ENCODE measurements around the gene TBCD. TPM values are rescaled to one million over a fixed set of nuclear protein-coding genes. Genes with fewer than 3 reads are reported as not detected.

TBCD gene
- polyA plus RNA-seq, 1 donor from 2014 or later = 67.2 TPM

DNA sequence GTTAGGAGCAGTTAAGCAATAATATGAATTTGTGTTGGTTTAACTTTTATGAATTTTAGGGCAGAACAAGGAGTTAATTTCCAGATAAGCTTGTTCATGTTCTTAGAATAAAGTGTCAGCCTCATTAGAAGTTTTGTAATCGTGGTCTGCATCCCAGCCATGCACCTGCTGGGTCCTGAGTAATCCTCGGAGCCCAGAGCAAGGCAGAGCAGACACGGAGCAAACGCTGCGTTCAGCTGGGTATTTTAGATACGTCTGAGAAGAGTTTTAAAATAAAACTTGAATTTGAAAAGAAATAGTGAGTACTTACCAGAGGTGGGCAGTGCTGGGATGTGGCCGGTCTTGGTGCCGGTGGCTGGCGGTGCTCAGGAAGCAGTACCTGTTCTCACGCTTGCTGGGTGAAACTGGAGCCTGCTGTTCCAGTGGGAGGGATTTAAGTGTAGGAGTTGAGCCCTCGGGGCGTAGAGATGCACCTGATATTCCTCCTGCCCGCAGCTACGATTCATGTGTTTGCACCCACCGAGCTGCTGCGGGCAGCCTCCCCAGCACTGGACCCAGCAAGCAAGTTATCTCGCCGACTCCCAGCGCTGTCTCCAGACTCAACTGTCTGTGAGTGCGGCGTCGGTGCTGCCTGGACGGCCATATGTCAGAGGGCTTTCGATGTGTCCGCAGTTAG, 87.9 kb downstream of the TBCD start, which contains the start of gene ZNF750:
Gene ZNF750, minus strand, starts transcription at position 406 of the 676 bp plus-strand sequence. CDS start 7,568 bp downstream, outside the sequence.
- Histone ChIP-seq H3K9me2 (ENCODE audit: insufficient read depth, low read length) (no peaks in the 10 kb centered on the region), H3K36me3 (ENCODE audit: insufficient read depth, low read length) (no peaks in the 10 kb centered on the region), H2AFZ (ENCODE audit: low read depth, low read length) (no peak within 1 kb of the TSS), H3K4me2 (ENCODE audit: low read length) (no peak within 1 kb of the TSS), H3K4me3 (ENCODE audit: low read length) (no peak within 1 kb of the TSS), H3F3A (ENCODE audit: insufficient read depth, low read length, poor library complexity, severe bottlenecking) (no peaks in the 10 kb centered on the region), H3K27ac (ENCODE audit: low read length) (no peak within 1 kb of the TSS), H3K27me3 (ENCODE audit: insufficient read depth, low read depth, low read length) (no peaks in the 10 kb centered on the region), H3K9me3 (ENCODE audit: low read length) (no peaks in the 10 kb centered on the region), H3K79me2 (replicated peaks; ENCODE audit: insufficient read depth, low read length) (no peaks in the 10 kb centered on the region), H4K20me1 (ENCODE audit: insufficient read depth) (no peaks in the 10 kb centered on the region), H3K9ac (ENCODE audit: low read length) (no peak within 1 kb of the TSS)
- no peak for TF ChIP-seq SMC3 (conservative IDR thresholded peaks at IDR 0.05; ENCODE audit: poor library complexity)
- TF ChIP-seq, protein P1, sequence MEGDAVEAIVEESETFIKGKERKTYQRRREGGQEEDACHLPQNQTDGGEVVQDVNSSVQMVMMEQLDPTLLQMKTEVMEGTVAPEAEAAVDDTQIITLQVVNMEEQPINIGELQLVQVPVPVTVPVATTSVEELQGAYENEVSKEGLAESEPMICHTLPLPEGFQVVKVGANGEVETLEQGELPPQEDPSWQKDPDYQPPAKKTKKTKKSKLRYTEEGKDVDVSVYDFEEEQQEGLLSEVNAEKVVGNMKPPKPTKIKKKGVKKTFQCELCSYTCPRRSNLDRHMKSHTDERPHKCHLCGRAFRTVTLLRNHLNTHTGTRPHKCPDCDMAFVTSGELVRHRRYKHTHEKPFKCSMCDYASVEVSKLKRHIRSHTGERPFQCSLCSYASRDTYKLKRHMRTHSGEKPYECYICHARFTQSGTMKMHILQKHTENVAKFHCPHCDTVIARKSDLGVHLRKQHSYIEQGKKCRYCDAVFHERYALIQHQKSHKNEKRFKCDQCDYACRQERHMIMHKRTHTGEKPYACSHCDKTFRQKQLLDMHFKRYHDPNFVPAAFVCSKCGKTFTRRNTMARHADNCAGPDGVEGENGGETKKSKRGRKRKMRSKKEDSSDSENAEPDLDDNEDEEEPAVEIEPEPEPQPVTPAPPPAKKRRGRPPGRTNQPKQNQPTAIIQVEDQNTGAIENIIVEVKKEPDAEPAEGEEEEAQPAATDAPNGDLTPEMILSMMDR (IDR thresholded peaks at IDR 0.05; ENCODE audit: poor library complexity, severe bottlenecking) = no peak
- TF ChIP-seq TAF1 (IDR thresholded peaks at IDR 0.05; ENCODE audit: low read depth) = no peak
- TF ChIP-seq, protein P2, sequence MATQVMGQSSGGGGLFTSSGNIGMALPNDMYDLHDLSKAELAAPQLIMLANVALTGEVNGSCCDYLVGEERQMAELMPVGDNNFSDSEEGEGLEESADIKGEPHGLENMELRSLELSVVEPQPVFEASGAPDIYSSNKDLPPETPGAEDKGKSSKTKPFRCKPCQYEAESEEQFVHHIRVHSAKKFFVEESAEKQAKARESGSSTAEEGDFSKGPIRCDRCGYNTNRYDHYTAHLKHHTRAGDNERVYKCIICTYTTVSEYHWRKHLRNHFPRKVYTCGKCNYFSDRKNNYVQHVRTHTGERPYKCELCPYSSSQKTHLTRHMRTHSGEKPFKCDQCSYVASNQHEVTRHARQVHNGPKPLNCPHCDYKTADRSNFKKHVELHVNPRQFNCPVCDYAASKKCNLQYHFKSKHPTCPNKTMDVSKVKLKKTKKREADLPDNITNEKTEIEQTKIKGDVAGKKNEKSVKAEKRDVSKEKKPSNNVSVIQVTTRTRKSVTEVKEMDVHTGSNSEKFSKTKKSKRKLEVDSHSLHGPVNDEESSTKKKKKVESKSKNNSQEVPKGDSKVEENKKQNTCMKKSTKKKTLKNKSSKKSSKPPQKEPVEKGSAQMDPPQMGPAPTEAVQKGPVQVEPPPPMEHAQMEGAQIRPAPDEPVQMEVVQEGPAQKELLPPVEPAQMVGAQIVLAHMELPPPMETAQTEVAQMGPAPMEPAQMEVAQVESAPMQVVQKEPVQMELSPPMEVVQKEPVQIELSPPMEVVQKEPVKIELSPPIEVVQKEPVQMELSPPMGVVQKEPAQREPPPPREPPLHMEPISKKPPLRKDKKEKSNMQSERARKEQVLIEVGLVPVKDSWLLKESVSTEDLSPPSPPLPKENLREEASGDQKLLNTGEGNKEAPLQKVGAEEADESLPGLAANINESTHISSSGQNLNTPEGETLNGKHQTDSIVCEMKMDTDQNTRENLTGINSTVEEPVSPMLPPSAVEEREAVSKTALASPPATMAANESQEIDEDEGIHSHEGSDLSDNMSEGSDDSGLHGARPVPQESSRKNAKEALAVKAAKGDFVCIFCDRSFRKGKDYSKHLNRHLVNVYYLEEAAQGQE (IDR thresholded peaks at IDR 0.05; ENCODE audit: borderline replicate concordance) = no peak
- TF ChIP-seq MXI1 (conservative IDR thresholded peaks at IDR 0.05; ENCODE audit: poor library complexity, severe bottlenecking) = no peak
- no peak for TF ChIP-seq POLR2AphosphoS5 (IDR thresholded peaks at IDR 0.05)
- no peak for TF ChIP-seq RAD21 (conservative IDR thresholded peaks at IDR 0.05)
- no peak for TF ChIP-seq EP300 (conservative IDR thresholded peaks at IDR 0.05; ENCODE audit: poor library complexity, severe bottlenecking)
- no peak for TF ChIP-seq EZH2 (IDR thresholded peaks at IDR 0.05; ENCODE audit: borderline replicate concordance, insufficient read depth, low read length, poor library complexity, severe bottlenecking)

DNA sequence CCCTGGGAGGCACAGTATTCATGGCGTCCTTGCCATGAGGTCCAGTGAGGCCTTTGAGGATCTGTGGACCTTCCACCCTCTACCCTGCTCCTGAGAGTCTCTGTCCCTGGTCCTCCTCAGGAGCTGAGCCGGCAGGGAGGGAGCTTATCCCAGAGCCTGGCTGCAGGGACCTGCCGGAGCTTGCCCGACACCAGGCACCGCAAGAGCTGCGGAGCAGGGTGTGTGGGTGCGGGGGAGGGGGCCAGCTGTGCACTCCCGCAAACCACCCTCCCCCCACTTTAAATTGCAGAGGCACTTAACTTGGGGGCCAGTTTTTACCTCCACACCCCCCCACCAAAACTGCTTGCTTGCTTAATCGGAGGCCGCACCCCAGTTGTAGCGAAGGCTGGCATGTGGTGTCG, 88.6 kb downstream of the TBCD start:
- no peak overlapping the region for H2AFZ ChIP-seq (ENCODE audit: low read depth, low read length)
- H3K9me2 ChIP-seq (ENCODE audit: insufficient read depth, low read length) = no peaks in the 10 kb centered on the region
- no peaks in the 10 kb centered on the region for H3K9me3 ChIP-seq (ENCODE audit: low read length)

More for the DNA sequence above, 88.6 kb downstream of the TBCD start:
- H3K79me2 ChIP-seq (replicated peaks; ENCODE audit: insufficient read depth, low read length) = no peaks in the 10 kb centered on the region
- no peaks in the 10 kb centered on the region for H4K20me1 ChIP-seq (ENCODE audit: insufficient read depth)
- H3K27ac ChIP-seq (ENCODE audit: low read length) = no peak overlapping the region
- no peak overlapping the region for H3K9ac ChIP-seq (ENCODE audit: low read length)
- TF ChIP-seq, protein P2 (IDR thresholded peaks at IDR 0.05; ENCODE audit: borderline replicate concordance) = no peak
- TF ChIP-seq EP300 (conservative IDR thresholded peaks at IDR 0.05; ENCODE audit: poor library complexity, severe bottlenecking) = no peak
- no peak for TF ChIP-seq MXI1 (conservative IDR thresholded peaks at IDR 0.05; ENCODE audit: poor library complexity, severe bottlenecking)
- no peak for TF ChIP-seq POLR2AphosphoS5 (IDR thresholded peaks at IDR 0.05)
- TF ChIP-seq, protein P1 (IDR thresholded peaks at IDR 0.05; ENCODE audit: poor library complexity, severe bottlenecking) = no peak
- no peak for TF ChIP-seq TAF1 (IDR thresholded peaks at IDR 0.05; ENCODE audit: low read depth)
- no peak for TF ChIP-seq RAD21 (conservative IDR thresholded peaks at IDR 0.05)
- TF ChIP-seq SMC3 (conservative IDR thresholded peaks at IDR 0.05; ENCODE audit: poor library complexity) = no peak
- TF ChIP-seq EZH2 (IDR thresholded peaks at IDR 0.05; ENCODE audit: borderline replicate concordance, insufficient read depth, low read length, poor library complexity, severe bottlenecking) = no peak
- no peaks in the 10 kb centered on the region for H3F3A ChIP-seq (ENCODE audit: insufficient read depth, low read length, poor library complexity, severe bottlenecking)
- H3K4me3 ChIP-seq (ENCODE audit: low read length) = no peak overlapping the region
- no peak overlapping the region for H3K4me2 ChIP-seq (ENCODE audit: low read length)
- H3K27me3 ChIP-seq (ENCODE audit: insufficient read depth, low read depth, low read length) = no peaks in the 10 kb centered on the region
- no peaks in the 10 kb centered on the region for H3K36me3 ChIP-seq (ENCODE audit: insufficient read depth, low read length)

Measured in neural cell (in vitro differentiated cells).